K562 (cell line): ENCODE results near the gene MMEL1. TPM values are rescaled to one million over a fixed set of nuclear protein-coding genes. Genes with fewer than 3 reads are reported as not detected.

Experiments used
- ATAC-seq: fragments of 200-7000 bp; cut with Tn5 transposase; 3 replicates; pipeline ENCODE4 v1.9.1; 2020; ENCODE audit warnings: moderate library complexity
- BruUV-seq: library from RNA; stranded (reverse); fragments of 400-500 nt; replicated peaks from 2 replicates; lab custom pipeline; 2021; lab: Mats Ljungman, UMichigan
- CTCF ChIA-PET: fragments of 300-600 bp; formaldehyde crosslinking; extraction: SDS; loops from one replicate; lab custom pipeline; 2021; ENCODE audit warnings: low intra/inter-chr PET ratio; lab: Yijun Ruan, JAX
- POLR2A ChIA-PET: fragments of 300-600, 350-650 bp; sonication (Branson Sonifier 250); formaldehyde crosslinking; extraction: SDS; loops from one replicate; lab custom pipeline; 2021; ENCODE audit warnings: antibody characterized with exemption, inconsistent platforms; lab: Yijun Ruan, JAX
- DNase-seq, 4 experiments: peaks; one replicate each; pipeline versions ENCODE4 v3.0.0 to v3.0.0-alpha.2; 2011 to 2018; ENCODE audit warnings: low spot score in 3 of 4, mixed read lengths in 3 of 4; ENCODE audit errors: extremely low read depth in 1 of 4
- FAIRE-seq: peaks from 2 replicates; lab custom pipeline; 2011; peaks lifted over from hg19 to GRCh38; lab: Jason Lieb, UNC
- H2AFZ ChIP-seq: 2 replicates; pipeline ENCODE4 v1.6.0; 2011; ENCODE audit warnings: low read depth, low read length, control low read depth, inconsistent platforms
- H3K27ac ChIP-seq: fragments of 200-600 bp; 3 replicates; pipeline ENCODE4 v1.8.0; 2011; ENCODE audit warnings: low read depth, mild to moderate bottlenecking, control low read depth, inconsistent platforms, low read length, moderate library complexity, mixed read lengths; ENCODE audit errors: extremely low read depth
- H3K27me3 ChIP-seq, 2 experiments: fragments of 300-600 bp in 1 of 2; 2 replicates in 1 of 2; 3 replicates in 1 of 2; pipeline versions ENCODE4 v1.6.0 to v1.8.0; 2011; ENCODE audit warnings: inconsistent platforms in 2 of 2, low read length in 2 of 2, mild to moderate bottlenecking in 1 of 2, mixed read lengths in 1 of 2, moderate library complexity in 1 of 2; ENCODE audit not compliant: control insufficient read depth in 2 of 2, insufficient read depth in 2 of 2
- H3K36me3 ChIP-seq: fragments of 300-600 bp; 3 replicates; pipeline ENCODE4 v1.8.0; 2011; ENCODE audit warnings: mild to moderate bottlenecking, low read length, inconsistent platforms; ENCODE audit not compliant: control insufficient read depth, insufficient read depth
- H3K4me1 ChIP-seq, 2 experiments: fragments of 200-600 bp in 1 of 2; replicated peaks in 1 of 2; 2 replicates in 1 of 2; 3 replicates in 1 of 2; pipeline versions ENCODE4 v1.5.1 to v1.8.0; 2011; ENCODE audit warnings: inconsistent platforms in 2 of 2, low read length in 2 of 2, mild to moderate bottlenecking in 1 of 2, mixed read lengths in 1 of 2, moderate library complexity in 1 of 2; ENCODE audit not compliant: control insufficient read depth in 2 of 2, insufficient read depth in 2 of 2
- H3K4me2 ChIP-seq: 2 replicates; pipeline ENCODE4 v1.6.1; 2011; ENCODE audit warnings: low read length, control low read depth, inconsistent platforms, mixed read lengths; ENCODE audit not compliant: insufficient read depth
- H3K4me3 ChIP-seq: fragments of 200-600 bp; sonication (generic), shearing (Covaris generic); 2 replicates; pipeline ENCODE4 v1.5.1; 2016; ENCODE audit warnings: control low read depth, inconsistent platforms
- H3K79me2 ChIP-seq: fragments of 200-600 bp; 3 replicates; pipeline ENCODE4 v1.8.0; 2011; ENCODE audit warnings: low read length, inconsistent platforms; ENCODE audit not compliant: control insufficient read depth, insufficient read depth
- H3K9ac ChIP-seq, 2 experiments: 2 replicates each; pipeline versions ENCODE4 v1.6.0 to v1.6.1; 2011; ENCODE audit warnings: low read depth in 2 of 2, low read length in 2 of 2, control low read depth in 1 of 2, inconsistent platforms in 1 of 2, mild to moderate bottlenecking in 1 of 2, mixed read lengths in 1 of 2; ENCODE audit not compliant: insufficient read depth in 1 of 2
- H3K9me1 ChIP-seq: one replicate; pipeline ENCODE4 v1.6.0; 2011; ENCODE audit warnings: inconsistent platforms, mild to moderate bottlenecking, low read length, moderate library complexity; ENCODE audit not compliant: control insufficient read depth, insufficient read depth
- H3K9me3 ChIP-seq: replicated peaks from 2 replicates; pipeline ENCODE4 v1.5.1; 2011; ENCODE audit warnings: low read depth, low read length, inconsistent platforms; ENCODE audit not compliant: control insufficient read depth, insufficient read depth
- H4K20me1 ChIP-seq: replicated peaks from 2 replicates; pipeline ENCODE4 v1.6.1; 2011; ENCODE audit warnings: low read length, inconsistent platforms, mixed read lengths; ENCODE audit not compliant: control insufficient read depth, insufficient read depth
- ATF6 ChIP-seq: sonication (generic); formaldehyde crosslinking; IDR thresholded peaks from 2 replicates; pipeline ENCODE4 v1.4.0; 2020; ENCODE audit warnings: mild to moderate bottlenecking, missing genetic modification reagents
- THRB ChIP-seq: fragments of 450-650 bp; formaldehyde crosslinking; conservative IDR thresholded peaks from 2 replicates; pipeline ENCODE4 v1.4.0; 2022; ENCODE audit warnings: mild to moderate bottlenecking, missing genetic modification characterization
- ZBTB12 ChIP-seq: fragments of 250-450 bp; sonication (Bioruptor Pico); IDR thresholded peaks from 2 replicates; pipeline ENCODE4 v1.4.0; 2020
- ZNF24 ChIP-seq: fragments of 450-650 bp; IDR thresholded peaks from 2 replicates; pipeline ENCODE4 v1.6.1; 2016
- ZNF830 ChIP-seq: fragments of 250-450 bp; sonication (Bioruptor Pico); IDR thresholded peaks from 2 replicates; pipeline ENCODE4 v1.5.0; 2021; ENCODE audit warnings: mild to moderate bottlenecking
- whole genome bisulfite sequencing: fragments of 100-300 bp; shearing (Covaris generic); methylation state at CpG from one replicate; pipeline ENCODE4 v1.1.6; 2016; ENCODE audit warnings: low coverage, mixed read lengths; ENCODE audit not compliant: insufficient coverage; ENCODE audit errors: missing lambda C conversion rate; 5-methylcytosine and 5-hydroxymethylcytosine counted together
- in situ Hi-C: fragments of 300-500 bp; cut with MboI; formaldehyde crosslinking; loops from 4 replicates; pipeline ENCODE4 v1.15.0; 2018; ENCODE audit warnings: inconsistent platforms, mixed read lengths
- intact Hi-C: fragments of 100-400 bp; cut with micrococcal nuclease; formaldehyde crosslinking; loops from 2 replicates; pipeline ENCODE4 v1.14.2; 2022
- polyA plus RNA-seq, 8 experiments: library from polyadenylated mRNA; depleted of rRNA in 4 of 8; stranded (reverse) in 5 of 8; unstranded in 3 of 8; fragments of >200 nt; fragmentation: Nextera tagmentation in 2 of 8; fragmentation: Illumina TruSeq in 1 of 8; extraction: Ambion mirVana in 2 of 8; extraction: Trizol in 1 of 8; gene quantifications; 2 replicates each; pipeline versions ENCODE4 v1.2.1 to v1.2.3, GENCODE V29; 2011 to 2014; ENCODE audit warnings: inconsistent platforms in 1 of 8, missing spikeins in 1 of 8
- total RNA-seq, 7 experiments: library from RNA; depleted of rRNA in 6 of 7; stranded (reverse); fragments of >200 nt in 6 of 7; fragmentation: Illumina TruSeq in 2 of 7; extraction: Trizol in 2 of 7; gene quantifications; 2 replicates each; pipeline versions ENCODE4 v1.2.1 to v1.2.3, GENCODE V29; 2011 to 2021; ENCODE audit warnings: low replicate concordance in 1 of 7

Gene MMEL1
- total and polyA plus RNA-seq, 9 of the 15 experiments (the other 6 are each of a cell fraction or from before 2014, with no cell fraction given), result not detected

GRCh38 chr1:2632051-2632430, 775 bp downstream of the MMEL1 start:
- no peak for FAIRE-seq
- no peak for DNase-seq
- H2AFZ ChIP-seq, result no peak overlapping the region
- H3K4me2 ChIP-seq, result no peak overlapping the region
- no TSS peak for BruUV-seq
- no peaks in the 10 kb centered on the region for H3K36me3 ChIP-seq
- WGBS, result 0% methylated on average over 8 of the region's 8 CpGs
- TF ChIP-seq ATF6 (CRISPR knock-in tag) (no peak), ZNF24 (0 out of 2 replicates have a peak, but pooled peaks have one; percentile 27), ZNF830 (CRISPR knock-in tag) (no peak), ZBTB12 (no peak), THRB (CRISPR knock-in tag) (no peak)
- TF ChIP-seq, all 486 proteins: peak for 1
- peaks cover 0 to 17% of the 10 kb centered on the region in 2 experiments; a peak in 1 of 5 replicates for H3K4me1 ChIP-seq
- no peaks in the 10 kb centered on the region for H3K79me2 ChIP-seq
- peaks cover 0 to 8% of the 10 kb centered on the region in 2 experiments; a peak in 2 of 5 replicates for H3K27me3 ChIP-seq
- POLR2A ChIA-PET, result no interaction called here
- ATAC-seq, result no peak
- no peaks in the 10 kb centered on the region for H4K20me1 ChIP-seq
- H3K9ac ChIP-seq, result no peak overlapping the region
- CTCF ChIA-PET, result no interaction called here
- intact Hi-C loops (no loop called here), in situ Hi-C loops (loop anchor here (10.0 kb wide), 1 partner anchor 217 kb away; the partner anchor contains the start of gene PEX10)
- H3K9me1 ChIP-seq, result no peaks in the 10 kb centered on the region
- H3K4me3 ChIP-seq, result no peak overlapping the region
- no peak overlapping the region for H3K27ac ChIP-seq
- peaks cover 10% of the 10 kb centered on the region for H3K9me3 ChIP-seq
